Measurements from ENCODE around the gene S100A16.

S100A16 gene

DNA sequence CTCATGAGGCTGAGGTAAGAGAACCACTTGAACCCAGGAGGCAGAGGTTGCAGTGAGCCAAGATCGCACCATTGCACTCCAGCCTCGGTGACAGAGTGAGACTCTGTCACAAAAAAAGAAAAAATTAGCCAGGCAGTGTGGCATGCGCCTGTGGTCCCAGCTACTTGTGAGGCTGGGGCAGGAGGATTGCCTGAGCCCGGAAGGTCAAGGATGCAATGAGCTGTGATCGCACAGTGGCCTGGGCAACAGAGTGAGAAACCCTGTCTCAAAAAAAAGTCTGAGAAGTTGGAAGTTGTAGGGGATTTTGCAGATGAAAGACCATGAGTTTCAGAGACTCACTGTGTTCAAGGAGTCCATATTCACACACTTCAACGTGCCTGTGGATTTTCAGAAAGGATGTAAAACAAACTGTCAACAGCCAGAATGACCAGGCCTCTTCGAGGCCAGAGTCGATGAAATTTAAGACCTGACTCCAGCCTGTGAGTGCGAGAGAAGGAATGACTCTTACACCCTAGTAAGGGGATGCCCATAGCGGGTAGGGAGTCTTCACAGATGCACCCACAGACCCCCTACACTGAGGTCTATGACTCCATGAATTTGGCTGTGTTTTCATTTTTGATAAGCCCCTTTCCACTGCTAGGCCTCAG is 12.2 kb upstream of the S100A16 start:
- intact Hi-C loops (cut with DNase I): no loop called here
- DNase-seq: peak in 1 of 42 donors; percentile 4

DNA sequence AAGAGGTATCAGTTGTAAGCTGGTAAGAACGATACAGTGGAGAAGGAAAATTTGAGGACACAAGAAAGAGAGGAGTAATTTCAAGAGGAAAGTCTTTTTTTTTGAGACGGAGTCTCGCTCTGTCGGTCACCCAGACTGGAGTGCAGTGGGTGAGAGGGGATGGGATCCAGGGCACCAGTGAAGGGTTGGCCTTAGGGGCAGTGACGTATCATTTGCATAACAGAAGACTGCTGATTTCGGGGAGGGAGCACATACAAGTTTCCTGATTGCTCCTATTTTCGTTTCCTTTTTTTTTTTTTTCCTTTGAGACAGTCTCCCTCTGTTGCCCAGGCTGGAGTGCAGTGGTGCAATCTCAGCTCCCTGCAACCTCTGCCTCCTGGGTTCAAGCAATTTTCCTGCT is 10.2 kb upstream of the S100A16 start:
- intact Hi-C loops (cut with DNase I): no loop called here
- no peak for DNase-seq

DNA sequence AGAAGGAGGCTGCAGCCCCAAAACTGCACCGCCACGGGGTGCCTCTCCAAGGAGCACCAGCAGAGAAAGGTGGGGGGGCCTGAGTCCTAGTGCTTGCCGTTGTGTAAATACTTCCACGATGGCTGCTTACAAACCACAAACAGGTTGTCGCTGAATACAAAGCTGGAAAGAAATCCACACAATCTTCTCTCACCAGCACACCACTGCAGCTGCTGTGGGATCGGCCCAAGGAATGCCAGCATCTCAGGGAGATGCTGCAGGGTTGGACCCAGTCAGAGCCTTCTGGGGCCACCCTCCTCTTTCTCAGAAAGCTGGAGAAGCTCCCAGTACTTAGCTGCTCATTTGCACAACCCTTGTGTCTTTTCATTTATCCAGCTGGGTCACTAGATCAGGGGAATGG is 6.2 kb upstream of the S100A16 start:
- DNase-seq: no peak
- intact Hi-C loops (cut with DNase I): no loop called here

DNA sequence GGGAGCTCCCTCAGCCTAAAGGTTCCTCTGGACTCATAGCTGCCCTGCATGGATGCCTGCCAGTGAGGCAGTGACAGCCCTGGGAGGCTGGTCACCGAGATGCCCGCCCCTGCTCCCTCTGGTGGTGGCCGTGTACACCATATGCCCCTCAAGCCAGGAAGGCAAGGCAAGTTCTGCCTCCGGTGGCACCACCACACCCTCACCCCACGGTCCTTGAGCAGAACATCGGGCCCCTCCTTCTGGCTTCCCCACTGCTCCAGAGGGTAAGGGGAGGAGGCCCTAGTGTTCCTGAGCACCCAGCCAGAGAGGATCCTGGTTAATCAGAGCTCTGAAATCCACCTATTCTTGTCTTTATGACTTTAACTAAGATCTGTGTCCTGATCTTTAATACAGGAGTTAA is 4.7 kb upstream of the S100A16 start:
- peak in 28 of 42 donors; percentile 21 to 79 (median 60) for DNase-seq
- intact Hi-C loops (cut with DNase I): no loop called here

DNA sequence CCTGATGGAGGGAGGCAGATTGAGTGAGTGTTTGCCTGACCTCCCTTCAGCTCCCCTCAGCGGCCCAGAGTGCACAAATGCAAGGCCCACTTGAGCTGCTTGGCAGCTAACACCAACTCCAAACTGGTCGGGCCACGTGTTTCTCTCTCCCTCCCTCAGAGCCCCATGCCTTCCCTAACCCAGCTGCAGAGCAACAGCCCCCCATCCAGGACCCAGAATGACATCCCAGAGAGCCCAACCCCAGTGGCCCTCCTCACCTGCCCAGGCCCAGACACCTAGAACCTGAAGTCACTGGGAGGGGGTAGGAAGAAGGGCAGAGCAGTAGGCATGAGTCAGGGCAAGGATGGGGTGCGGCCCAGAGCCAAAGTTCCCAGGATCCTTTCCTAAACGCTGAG is 4.0 kb upstream of the S100A16 start:
- intact Hi-C loops (cut with DNase I): no loop called here
- DNase-seq: peak in 1 of 42 donors; percentile 20

DNA sequence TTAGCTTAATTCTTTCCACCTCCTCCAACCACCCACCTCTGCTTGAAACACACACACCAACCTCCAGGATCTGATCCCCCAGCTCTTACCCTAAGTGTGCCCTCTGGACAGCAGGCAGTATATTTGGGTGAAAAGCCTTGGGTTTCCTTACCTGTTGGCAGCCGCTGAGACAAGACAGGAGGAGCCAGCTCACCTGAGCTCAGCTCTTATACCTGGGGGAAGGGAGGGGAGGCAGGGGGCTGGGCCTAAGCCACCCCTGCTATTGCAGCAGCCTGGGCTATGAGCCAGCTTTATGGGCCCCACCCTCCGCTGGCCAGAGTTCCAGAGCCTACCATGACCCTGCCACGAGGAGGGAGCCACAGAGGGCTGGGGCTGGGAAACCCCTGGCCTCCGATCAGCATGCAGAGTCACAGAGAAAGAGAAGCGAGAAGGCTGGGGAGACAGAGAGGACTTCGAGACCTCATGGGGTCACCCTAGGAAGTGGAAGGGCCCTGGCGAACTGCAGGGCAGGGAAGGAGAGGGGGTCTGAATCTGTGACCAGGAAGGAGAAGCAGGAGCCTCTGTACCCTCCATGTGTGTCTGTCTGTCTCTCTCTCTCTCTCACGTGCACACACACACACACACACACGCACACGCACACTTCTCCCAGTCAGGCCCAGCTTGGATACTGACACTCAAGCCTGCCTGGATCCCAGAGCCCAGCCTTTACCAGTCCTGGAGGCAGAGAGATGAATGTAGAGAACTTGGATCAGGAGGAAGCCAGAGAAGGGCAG is 3.4 kb upstream of the S100A16 start, which contains the start of gene S100A14:
Gene S100A14 (minus strand): TSS at position 182 of the 773 bp plus-strand sequence. CDS start 467 bp downstream, outside the sequence.
- no peak for DNase-seq
- intact Hi-C loops (cut with DNase I): no loop called here

DNA sequence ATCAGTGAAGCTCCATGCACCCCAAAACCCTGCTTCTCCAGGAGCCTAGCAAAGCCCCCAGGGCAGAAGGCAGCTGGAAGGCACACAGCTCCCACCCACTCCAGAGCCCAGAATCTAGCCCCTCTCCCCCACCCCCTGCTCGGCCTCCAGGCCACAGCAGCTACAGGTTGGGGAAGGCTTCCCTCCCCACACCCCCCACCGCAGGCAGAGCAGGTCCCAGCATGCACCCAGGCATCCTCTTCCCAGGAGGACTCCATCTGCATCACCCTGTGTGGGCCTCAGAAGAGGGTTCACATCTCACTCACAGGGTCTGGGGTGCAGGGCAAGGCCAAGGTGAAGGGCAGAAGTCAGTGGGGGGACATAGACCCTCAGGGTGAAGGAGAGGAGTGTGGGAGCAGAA is 2.5 kb upstream of the S100A16 start:
- no peak for DNase-seq
- intact Hi-C loops (cut with DNase I): no loop called here

DNA sequence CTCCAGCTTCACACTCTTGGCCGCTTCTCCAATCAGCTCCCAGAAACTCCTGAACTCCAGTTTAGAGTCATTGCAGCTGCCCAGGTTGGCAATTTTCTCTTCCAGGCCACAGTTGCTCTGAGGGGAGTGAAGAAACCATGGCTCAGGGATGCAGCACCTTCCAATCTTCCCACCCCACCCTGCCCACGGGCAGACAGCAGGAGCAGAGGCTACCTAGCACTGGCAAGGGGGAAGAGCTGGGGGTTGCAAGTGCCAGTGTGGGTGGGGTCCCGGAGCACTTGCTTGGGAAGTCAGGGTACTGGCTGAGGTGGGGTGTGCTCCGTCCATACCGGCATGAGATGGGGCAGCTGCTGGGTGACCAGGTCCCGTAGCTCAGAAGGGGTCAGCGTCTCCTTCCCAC is 2.0 kb upstream of the S100A16 start:
- intact Hi-C loops (cut with DNase I): no loop called here
- DNase-seq: no peak

DNA sequence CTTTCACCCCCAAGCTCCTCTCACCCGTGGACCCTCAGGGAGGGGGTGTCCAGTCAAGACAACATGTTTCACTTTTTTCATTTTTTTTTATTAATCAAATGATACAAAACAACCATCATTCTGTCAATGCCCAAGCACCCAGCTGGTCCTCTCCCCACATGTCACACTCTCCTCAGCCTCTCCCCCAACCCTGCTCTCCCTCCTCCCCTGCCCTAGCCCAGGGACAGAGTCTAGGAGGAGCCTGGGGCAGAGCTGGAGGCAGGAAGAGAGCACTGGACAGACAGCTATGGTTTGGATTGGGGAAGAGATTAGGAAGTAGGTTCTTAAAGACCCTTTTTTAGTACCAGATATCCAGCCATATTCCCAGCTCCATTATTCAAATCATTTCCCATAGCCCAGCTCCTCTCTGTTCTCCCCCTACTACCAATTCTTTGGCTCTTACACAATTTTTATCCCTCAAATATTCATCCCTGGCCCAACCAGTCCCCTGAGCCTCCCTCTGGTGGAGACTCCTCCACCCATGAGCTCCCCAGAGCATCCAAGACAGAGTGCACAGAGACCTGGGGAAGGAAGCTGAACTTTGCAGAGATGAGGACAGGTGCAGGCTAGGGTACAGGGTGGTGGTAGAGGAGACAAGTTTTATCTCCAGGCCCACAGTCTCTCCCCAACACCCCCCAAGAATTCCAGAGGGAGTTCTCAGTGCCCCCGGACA is 1.4 kb upstream of the S100A16 start:
- intact Hi-C loops (cut with DNase I): no loop called here

DNA sequence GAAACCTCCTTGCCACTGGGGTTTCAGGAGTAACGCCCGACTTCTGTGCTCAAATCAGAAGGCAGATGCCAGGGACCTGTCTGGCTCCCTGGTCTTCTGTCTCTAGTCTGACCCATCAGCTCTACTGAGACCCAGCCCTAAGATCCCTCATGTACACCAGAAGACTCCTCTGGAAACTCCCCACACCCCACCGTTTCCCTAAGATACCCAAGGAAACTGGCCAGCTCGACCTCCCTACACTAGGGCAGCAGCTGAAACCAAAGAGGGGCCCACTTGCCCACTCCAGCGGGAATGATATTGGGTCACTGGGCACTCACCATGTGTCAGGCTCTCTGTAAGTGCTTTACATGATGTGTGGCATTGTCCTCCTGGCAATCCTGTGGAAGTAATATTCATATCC is 469 bp upstream of the S100A16 start:
- intact Hi-C loops (cut with DNase I): no loop called here

More for the DNA sequence above, 1.4 kb upstream of the S100A16 start:
- no peak for DNase-seq

DNA sequence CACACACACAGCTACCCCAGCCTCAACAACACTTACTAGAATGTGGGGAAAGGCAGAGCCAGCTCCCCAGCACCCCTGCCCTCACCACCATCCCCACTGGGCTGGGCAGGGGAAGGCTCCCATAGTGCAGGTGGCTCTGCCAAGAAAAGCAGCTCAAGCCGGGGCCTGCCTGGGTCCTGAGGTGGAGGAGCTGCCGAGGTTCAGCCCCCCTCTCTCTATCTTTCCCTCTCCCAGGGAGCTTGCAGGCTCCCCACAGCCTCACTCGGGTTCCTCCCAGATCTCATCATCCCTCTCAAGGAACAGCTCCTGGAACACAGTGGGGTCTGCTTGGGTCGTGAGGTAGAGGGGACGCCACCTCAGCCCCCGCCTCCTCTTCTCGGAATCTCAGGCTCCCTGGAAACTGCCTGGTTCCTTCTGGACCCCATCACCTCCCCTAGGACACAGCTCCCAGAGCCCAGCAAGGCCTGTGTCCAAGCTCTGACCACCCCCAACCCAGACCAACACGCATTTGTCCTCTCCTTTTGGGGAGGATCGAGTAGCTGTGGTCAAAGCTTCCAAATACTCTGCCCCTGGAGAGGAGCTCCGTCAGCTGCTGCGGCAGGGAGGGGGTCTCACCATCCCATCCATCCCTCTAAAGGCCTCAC is 704 bp downstream of the S100A16 start:
- intact Hi-C loops (cut with DNase I): no loop called here
- peak in 1 of 42 donors; percentile 23 for DNase-seq

More for the DNA sequence above, 469 bp upstream of the S100A16 start:
- no peak for DNase-seq

DNA sequence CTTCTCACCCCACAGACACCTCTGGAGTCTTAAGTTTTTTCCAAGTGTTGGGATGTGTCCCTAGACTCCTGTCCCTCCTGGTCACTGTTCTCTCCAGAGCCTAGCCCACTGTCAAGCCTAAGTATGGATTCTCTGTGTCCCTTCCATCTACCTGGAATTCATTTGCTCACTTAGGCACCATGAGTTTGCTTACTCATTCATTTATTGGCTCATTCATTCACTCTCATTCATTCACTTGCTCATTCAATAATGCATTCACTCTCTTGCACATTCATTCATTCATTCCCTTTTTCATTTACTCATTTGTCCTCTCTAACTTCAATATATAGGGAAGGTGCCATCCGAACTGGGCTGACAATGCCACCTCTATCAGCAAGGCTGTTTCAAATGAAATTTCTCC is 1.6 kb downstream of the S100A16 start:
- intact Hi-C loops (cut with DNase I): no loop called here
- DNase-seq: no peak

DNA sequence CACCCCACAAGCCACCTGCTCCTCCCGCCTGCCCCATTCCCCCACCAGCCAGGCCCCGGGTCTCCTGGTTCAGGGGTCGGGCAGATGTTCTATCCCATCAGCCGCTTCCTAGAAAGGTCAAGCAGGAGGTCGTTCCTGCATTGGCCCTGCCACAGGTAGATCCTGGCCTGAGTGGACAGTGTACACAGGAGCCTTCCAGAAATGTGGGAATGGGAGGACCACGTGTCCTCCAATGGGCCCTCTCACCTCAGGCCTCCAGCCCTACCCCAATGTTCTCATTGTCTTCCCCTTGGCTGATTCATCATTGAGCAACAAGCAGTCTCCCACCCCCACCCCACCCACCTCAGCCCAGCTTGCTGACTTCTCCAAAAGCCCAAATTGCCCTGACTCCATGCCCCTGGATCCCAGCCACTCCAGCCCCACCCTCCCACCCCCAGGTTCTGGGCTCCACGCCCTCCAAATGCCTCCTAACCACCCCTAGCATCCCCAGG is 2.1 kb downstream of the S100A16 start:
- DNase-seq: no peak
- intact Hi-C loops (cut with DNase I): no loop called here

DNA sequence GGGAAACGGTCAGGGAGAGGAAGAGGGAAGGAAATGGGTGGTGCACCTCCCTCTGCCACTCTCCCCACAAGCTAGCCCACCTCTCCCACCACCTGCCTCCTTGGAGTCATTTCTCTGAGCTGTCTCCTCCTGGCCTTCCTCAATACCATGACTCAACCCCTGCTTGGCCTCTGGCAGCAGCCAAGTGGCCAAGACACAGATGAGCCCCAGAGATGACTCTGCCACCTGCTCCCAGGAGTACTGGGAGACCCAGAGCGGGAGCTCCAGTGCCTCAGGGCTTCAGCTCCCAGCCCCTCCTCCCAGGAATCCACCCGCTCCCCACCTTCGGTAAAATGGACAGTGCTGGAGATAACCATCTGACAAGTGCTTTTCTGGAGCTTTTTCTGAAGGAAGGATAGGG is 2.6 kb downstream of the S100A16 start:
- intact Hi-C loops (cut with DNase I): no loop called here
- no peak for DNase-seq

DNA sequence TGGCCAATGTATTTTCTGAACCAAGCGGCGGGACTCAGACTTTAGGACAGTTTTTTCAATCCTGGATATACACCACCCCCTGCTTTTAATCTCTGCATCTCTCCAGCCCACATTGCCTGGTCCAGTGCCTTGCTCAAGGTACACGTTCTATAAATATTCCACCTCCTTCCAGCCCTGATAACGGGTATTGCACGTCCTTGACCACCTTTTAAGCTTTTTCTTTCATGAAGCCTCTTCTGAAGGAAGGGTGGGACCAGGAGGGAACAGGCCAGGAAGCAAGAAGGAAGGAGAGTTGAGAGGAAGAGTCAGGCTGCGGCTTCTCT is 3.4 kb downstream of the S100A16 start:
- intact Hi-C loops (cut with DNase I): no loop called here
- DNase-seq: no peak

DNA sequence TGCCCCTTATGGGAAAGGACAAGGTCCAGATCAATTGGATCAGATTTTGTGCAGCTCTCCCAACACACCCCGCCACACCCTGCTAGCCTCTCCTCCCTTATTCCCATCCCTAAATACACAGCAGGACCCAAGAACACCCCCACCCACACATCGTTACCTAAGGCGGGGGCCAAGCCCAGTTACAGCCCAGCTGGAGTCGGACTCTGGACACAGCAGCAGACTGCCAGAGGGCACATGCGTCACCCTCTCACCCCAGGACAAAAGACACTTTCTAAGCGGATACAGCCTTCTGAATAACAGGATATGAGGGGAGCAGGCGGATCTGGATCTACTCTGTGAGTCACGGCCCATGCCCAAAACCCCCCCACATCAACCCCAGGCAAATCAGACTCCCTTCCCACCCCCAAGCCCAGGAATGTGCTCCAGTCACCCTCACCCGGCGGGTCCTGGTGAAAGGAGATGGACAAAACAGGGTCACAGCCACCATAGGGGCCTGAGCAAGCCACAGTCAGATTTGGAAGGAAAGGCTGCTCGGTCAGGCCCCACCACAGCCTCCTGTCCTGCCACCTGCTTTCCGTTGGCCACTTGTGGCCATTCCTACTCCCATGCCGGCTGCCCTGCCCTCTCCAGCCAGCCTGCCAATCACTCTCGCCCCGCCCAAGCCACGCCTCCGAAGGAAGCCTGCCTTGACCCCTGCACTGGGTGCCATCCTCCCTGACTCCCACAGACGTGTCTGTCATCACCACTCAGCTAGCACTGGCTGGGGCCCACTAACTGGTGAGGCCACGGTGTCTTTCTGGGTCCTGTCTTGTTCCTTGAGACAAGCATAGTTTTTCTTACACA is 4.0 kb downstream of the S100A16 start:
- DNase-seq: peak; percentile 34 to 92 (median 75)
- intact Hi-C loops (cut with DNase I): no loop called here

DNA sequence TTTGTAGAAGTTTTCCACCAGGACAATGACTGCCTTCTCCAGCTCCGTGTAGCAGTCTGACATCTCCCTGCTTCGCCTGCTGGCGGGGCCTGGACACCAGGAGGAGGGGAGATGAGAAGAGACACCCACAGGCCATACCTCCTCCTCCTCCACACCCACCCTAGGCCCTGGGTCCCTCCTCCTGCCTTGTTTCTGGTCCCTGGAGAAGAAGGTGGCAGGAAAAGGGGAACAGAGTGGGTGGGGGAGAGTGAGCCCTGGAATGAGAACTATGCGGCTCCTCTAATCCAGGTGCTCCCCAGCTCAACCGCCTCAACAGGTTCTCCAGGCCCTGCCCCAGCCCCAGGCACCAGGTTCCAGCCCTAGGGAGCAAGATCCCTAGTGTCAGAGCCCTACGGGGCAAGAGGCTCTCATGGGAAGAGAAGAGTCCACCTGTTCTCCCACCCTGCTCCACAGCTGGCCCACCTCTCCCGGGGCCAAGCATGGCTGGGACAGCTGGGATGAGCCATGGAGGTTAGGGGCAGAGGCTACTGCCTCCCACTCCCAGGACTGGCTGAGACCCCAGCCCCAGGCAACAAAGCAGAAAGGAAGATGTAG is 4.8 kb downstream of the S100A16 start:
- intact Hi-C loops (cut with DNase I): no loop called here
- no peak for DNase-seq

DNA sequence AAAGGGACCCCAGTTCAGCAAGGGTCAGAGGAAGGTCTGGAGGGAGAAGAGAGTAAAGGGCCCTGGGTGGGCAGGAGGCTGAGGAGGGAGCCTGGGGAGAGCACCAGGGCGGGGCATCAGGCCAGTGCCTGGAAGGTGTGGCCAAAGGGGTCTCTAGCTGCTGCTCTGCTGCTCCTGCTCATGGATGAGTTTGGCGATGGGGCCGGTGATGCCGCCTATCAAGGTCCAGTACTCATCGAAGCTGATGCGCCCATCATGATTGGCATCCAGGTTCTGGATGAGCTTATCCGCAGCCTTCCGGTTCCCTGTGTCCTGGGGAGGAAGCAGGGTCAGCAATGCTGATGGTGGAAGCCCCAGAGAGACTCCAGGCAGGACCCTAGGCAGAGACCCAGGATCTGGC is 5.6 kb downstream of the S100A16 start:
- DNase-seq: no peak
- intact Hi-C loops (cut with DNase I): no loop called here
